Measurements from ENCODE around the gene OLR1.
A peak's percentile ranks its signal among the peaks of the same experiment; 100 is the strongest.

Gene OLR1

DNA sequence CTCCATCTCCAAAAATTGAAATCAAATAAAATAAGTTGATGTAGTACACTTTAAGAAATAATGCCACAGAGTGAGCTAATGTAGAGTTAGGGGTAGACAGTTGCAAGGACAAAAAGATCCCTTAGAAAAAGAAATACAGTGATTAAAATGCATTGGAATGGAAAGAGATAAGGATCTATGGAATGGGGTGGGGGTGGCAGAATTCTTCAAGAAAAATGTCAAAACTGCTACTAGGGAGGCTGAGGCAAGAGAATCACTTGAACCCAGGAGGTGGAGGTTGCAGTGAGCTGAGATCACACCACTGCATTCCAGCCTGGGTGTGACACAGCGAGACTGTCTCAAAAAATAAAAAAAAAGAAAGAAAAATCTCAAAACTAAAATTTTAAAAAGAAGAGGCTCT, 6.5 kb downstream of the OLR1 start:
- Histone ChIP-seq H3K4me1 (ENCODE audit: control insufficient read depth, insufficient read depth, low read length) (no peaks in the 10 kb centered on the region), H3K9ac (ENCODE audit: low read depth, low read length) (no peak overlapping the region), H3K4me3 (ENCODE audit: low read depth, low read length) (no peak overlapping the region), H3K36me3 (ENCODE audit: control insufficient read depth, insufficient read depth, low read length) (no peaks in the 10 kb centered on the region), H3K27me3 (ENCODE audit: control insufficient read depth, insufficient read depth, low read length) (no peaks in the 10 kb centered on the region), H3K9me3 (ENCODE audit: control insufficient read depth, insufficient read depth, low read length) (no peaks in the 10 kb centered on the region)

DNA sequence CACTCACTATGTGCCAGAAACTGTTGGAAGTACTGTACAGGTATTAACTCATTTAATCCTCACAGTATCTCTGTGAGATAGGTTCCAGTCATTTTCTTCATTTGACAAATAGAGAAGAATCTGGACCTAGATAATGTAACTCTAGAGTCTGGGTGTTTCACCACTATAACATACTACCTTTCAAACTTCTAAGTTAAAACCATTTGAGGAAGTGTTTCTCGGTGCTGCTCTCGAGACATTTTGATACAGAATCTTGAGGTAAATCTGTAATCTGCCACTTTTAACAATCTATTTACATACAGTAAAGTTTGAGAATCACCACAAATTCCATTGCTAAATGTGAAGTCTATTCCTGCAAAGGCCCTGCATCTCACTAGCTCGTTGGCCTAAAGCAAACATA, 8.8 kb downstream of the OLR1 start:
- no peaks in the 10 kb centered on the region for H3K27me3 ChIP-seq (ENCODE audit: control insufficient read depth, insufficient read depth, low read length)
- H3K4me3 ChIP-seq (ENCODE audit: low read depth, low read length): no peak overlapping the region
- H3K4me1 ChIP-seq (ENCODE audit: control insufficient read depth, insufficient read depth, low read length): no peaks in the 10 kb centered on the region
- no peak overlapping the region for H3K9ac ChIP-seq (ENCODE audit: low read depth, low read length)
- H3K36me3 ChIP-seq (ENCODE audit: control insufficient read depth, insufficient read depth, low read length): no peaks in the 10 kb centered on the region
- no peaks in the 10 kb centered on the region for H3K9me3 ChIP-seq (ENCODE audit: control insufficient read depth, insufficient read depth, low read length)

DNA sequence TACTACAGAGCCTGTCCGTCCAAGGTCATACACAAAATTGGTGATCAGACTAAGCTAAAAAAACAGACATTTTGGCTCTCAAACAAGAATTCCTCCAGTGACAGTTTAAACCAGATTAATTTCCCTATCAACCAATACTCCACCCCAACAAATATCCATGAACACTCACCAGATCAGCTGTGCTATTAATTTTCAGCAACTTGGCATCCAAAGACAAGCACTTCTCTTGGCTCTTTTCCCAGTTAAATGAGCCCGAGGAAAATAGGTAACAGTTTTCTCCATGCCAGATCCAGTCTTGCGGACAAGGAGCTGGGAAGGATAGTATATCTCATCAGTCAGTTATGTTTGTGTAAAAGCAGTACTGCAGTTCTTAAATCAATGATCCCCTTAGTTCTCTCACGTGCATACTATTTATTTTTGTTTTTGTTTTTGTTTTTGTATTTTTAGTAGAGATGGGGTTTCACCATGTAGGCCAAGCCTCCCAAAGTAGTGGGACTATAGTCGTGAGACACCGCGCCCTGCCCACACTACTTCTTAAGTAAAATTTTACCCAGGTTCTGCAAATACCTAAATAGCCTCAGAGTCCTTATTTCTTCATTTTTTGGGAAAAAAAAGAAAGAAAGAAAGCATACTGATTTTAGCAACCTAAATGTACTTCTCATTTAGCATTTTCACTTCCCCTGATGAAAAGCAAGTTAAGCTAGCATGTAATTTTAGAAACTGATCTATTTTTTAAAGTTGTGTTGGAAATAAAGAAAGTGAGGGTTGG, 11.1 kb downstream of the OLR1 start:
- H3K27me3 ChIP-seq (ENCODE audit: control insufficient read depth, insufficient read depth, low read length): no peaks in the 10 kb centered on the region
- no peak overlapping the region for H3K4me3 ChIP-seq (ENCODE audit: low read depth, low read length)
- no peaks in the 10 kb centered on the region for H3K36me3 ChIP-seq (ENCODE audit: control insufficient read depth, insufficient read depth, low read length)
- H3K9ac ChIP-seq (ENCODE audit: low read depth, low read length): no peak overlapping the region
- no peaks in the 10 kb centered on the region for H3K9me3 ChIP-seq (ENCODE audit: control insufficient read depth, insufficient read depth, low read length)
- H3K4me1 ChIP-seq (ENCODE audit: control insufficient read depth, insufficient read depth, low read length): no peaks in the 10 kb centered on the region

DNA sequence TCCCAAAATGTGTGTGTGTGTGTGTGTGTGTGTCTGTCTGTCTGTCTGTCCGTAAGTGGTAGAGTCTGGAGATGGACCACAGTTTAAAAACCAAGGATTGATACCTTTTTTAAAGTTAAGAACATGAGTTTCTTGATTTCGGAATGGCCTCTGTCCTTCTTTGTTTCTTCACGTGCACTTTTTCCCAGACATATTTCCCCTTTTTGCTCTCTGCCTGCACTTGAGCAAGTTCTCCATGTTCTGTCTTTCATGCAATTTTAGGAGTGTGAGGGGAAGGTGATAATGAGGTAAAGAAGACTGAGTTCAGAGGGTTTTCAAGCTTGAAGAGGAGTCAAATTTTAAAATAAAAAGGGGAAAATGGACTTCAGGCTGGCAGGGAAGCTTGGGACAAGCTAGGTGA, 12.7 kb downstream of the OLR1 start:
- no peak overlapping the region for H3K9ac ChIP-seq (ENCODE audit: low read depth, low read length)
- H3K4me1 ChIP-seq (ENCODE audit: control insufficient read depth, insufficient read depth, low read length): no peaks in the 10 kb centered on the region

GRCh38 chr12:10158406-10158805, 13.5 kb downstream of the OLR1 start:
- no peaks in the 10 kb centered on the region for H3K27me3 ChIP-seq (ENCODE audit: control insufficient read depth, insufficient read depth, low read length)
- H3K4me3 ChIP-seq (ENCODE audit: low read depth, low read length): no peak overlapping the region
- no peaks in the 10 kb centered on the region for H3K4me1 ChIP-seq (ENCODE audit: control insufficient read depth, insufficient read depth, low read length)
- no peak overlapping the region for H3K9ac ChIP-seq (ENCODE audit: low read depth, low read length)
- no peaks in the 10 kb centered on the region for H3K36me3 ChIP-seq (ENCODE audit: control insufficient read depth, insufficient read depth, low read length)
- no peaks in the 10 kb centered on the region for H3K9me3 ChIP-seq (ENCODE audit: control insufficient read depth, insufficient read depth, low read length)

More for the DNA sequence above, 12.7 kb downstream of the OLR1 start:
- Histone ChIP-seq H3K9me3 (ENCODE audit: control insufficient read depth, insufficient read depth, low read length) (no peaks in the 10 kb centered on the region), H3K4me3 (ENCODE audit: low read depth, low read length) (no peak overlapping the region), H3K27me3 (ENCODE audit: control insufficient read depth, insufficient read depth, low read length) (no peaks in the 10 kb centered on the region), H3K36me3 (ENCODE audit: control insufficient read depth, insufficient read depth, low read length) (no peaks in the 10 kb centered on the region)

DNA sequence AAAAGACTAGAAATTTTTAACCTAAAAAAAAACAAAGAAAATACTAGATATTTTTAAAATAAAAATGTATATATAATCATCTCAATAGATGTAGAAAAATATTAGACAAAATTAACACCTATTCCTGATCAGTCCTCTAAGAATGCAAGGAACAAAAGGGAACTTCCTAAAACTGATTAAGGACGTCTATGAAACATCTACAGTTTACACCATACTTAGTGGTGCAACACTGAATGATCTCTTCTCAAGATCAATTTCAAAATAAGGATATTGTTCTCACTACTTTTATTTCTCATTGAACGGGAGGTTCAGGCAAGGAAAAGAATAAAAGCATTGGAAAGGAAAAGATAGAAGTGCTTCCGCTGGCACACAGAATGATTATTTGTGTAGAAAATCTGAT, 16.0 kb downstream of the OLR1 start:
- no peak overlapping the region for H3K4me3 ChIP-seq (ENCODE audit: low read depth, low read length)
- H3K9me3 ChIP-seq (ENCODE audit: control insufficient read depth, insufficient read depth, low read length): no peaks in the 10 kb centered on the region
- H3K36me3 ChIP-seq (ENCODE audit: control insufficient read depth, insufficient read depth, low read length): no peaks in the 10 kb centered on the region
- H3K9ac ChIP-seq (ENCODE audit: low read depth, low read length): no peak overlapping the region
- H3K27me3 ChIP-seq (ENCODE audit: control insufficient read depth, insufficient read depth, low read length): no peaks in the 10 kb centered on the region
- H3K4me1 ChIP-seq (ENCODE audit: control insufficient read depth, insufficient read depth, low read length): no peaks in the 10 kb centered on the region

- no peaks in the 10 kb centered on the region for H3K4me1 ChIP-seq (ENCODE audit: control insufficient read depth, insufficient read depth, low read length)
- peak overlapping the region; percentile 75 for H3K4me3 ChIP-seq (ENCODE audit: low read depth, low read length)
- H3K9me3 ChIP-seq (ENCODE audit: control insufficient read depth, insufficient read depth, low read length): no peaks in the 10 kb centered on the region
- H3K9ac ChIP-seq (ENCODE audit: low read depth, low read length): peak overlapping the region; percentile 89
- no peaks in the 10 kb centered on the region for H3K36me3 ChIP-seq (ENCODE audit: control insufficient read depth, insufficient read depth, low read length)
- no peaks in the 10 kb centered on the region for H3K27me3 ChIP-seq (ENCODE audit: control insufficient read depth, insufficient read depth, low read length)
Observed at GRCh38 chr12:10154145-10154496, 17.8 kb downstream of the OLR1 start.

DNA sequence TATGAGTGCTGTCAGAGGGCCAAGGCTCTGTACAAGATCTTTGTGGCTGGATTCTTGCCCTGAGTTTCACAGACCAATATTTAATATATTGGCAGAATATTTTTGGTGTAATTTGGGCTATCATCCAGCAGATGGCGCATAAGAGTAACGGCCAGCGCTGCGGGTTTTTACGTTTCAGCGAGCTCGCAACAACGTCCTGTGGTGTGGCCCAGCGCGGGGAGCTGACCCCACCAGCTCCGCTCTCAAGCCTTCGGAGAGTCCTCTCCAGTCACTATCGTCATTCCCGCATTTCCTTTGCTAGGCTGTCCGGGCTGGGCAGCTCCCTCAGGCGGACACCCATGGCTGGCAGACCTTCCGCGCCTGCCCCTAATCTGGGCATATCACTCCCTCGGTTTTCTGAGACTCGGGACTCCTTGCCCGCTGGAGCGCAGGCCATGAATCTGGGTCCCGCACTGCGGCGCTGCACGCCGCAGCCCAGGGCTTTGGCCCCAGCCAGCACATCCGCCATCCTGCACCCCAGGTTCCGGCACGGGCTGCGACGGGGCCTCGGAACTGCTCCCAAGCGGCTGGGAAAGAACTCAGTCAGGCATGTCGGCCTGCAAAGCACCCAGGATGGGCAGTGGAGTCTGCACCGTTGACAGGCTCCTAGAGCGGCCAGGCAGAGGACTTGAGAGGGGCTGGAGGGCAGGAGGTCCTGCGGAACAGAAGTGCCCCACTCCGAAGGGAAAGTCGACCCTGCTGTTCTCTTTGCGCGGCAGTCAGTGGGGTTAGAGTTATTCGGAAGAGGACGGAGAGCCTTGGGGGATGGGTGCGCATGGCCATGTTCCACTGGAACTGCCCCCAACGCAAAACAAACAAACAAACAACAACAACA, 18.4 kb downstream of the OLR1 start:
- H3K9me3 ChIP-seq (ENCODE audit: control insufficient read depth, insufficient read depth, low read length): no peaks in the 10 kb centered on the region
- peak overlapping the region; percentile 75 for H3K4me3 ChIP-seq (ENCODE audit: low read depth, low read length)
- no peaks in the 10 kb centered on the region for H3K36me3 ChIP-seq (ENCODE audit: control insufficient read depth, insufficient read depth, low read length)
- H3K9ac ChIP-seq (ENCODE audit: low read depth, low read length): peak overlapping the region; percentile 89
- H3K27me3 ChIP-seq (ENCODE audit: control insufficient read depth, insufficient read depth, low read length): no peaks in the 10 kb centered on the region
- no peaks in the 10 kb centered on the region for H3K4me1 ChIP-seq (ENCODE audit: control insufficient read depth, insufficient read depth, low read length)

DNA sequence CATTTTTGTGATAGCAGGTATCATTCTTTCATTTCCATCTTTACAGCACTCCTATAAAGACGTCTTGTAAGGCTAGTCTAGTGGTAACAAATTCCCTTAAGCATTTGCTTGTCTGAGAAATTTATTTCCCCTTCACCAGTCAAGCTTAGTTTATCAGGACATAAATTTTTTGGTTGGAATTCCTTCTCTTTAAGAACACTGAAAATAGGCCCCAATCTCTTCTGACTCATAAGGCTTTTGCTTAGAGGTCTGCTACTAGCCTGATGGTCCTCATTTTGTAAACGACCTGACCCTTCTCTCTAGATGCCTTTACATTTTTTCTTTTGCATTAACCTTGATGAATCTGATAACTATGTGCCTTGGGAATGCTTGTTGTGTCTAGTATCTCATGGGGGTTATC, 20.3 kb downstream of the OLR1 start:
- Histone ChIP-seq H3K36me3 (ENCODE audit: control insufficient read depth, insufficient read depth, low read length) (no peaks in the 10 kb centered on the region), H3K9ac (ENCODE audit: low read depth, low read length) (no peak overlapping the region), H3K27me3 (ENCODE audit: control insufficient read depth, insufficient read depth, low read length) (no peaks in the 10 kb centered on the region)

GRCh38 chr12:10147714-10148403, 24.1 kb downstream of the OLR1 start:
- H3K36me3 ChIP-seq (ENCODE audit: control insufficient read depth, insufficient read depth, low read length): no peaks in the 10 kb centered on the region
- no peaks in the 10 kb centered on the region for H3K4me1 ChIP-seq (ENCODE audit: control insufficient read depth, insufficient read depth, low read length)
- H3K9ac ChIP-seq (ENCODE audit: low read depth, low read length): no peak overlapping the region
- no peaks in the 10 kb centered on the region for H3K9me3 ChIP-seq (ENCODE audit: control insufficient read depth, insufficient read depth, low read length)
- H3K27me3 ChIP-seq (ENCODE audit: control insufficient read depth, insufficient read depth, low read length): no peaks in the 10 kb centered on the region
- H3K4me3 ChIP-seq (ENCODE audit: low read depth, low read length): no peak overlapping the region

More for the DNA sequence above, 20.3 kb downstream of the OLR1 start:
- no peaks in the 10 kb centered on the region for H3K9me3 ChIP-seq (ENCODE audit: control insufficient read depth, insufficient read depth, low read length)
- H3K4me3 ChIP-seq (ENCODE audit: low read depth, low read length): no peak overlapping the region
- H3K4me1 ChIP-seq (ENCODE audit: control insufficient read depth, insufficient read depth, low read length): no peaks in the 10 kb centered on the region

DNA sequence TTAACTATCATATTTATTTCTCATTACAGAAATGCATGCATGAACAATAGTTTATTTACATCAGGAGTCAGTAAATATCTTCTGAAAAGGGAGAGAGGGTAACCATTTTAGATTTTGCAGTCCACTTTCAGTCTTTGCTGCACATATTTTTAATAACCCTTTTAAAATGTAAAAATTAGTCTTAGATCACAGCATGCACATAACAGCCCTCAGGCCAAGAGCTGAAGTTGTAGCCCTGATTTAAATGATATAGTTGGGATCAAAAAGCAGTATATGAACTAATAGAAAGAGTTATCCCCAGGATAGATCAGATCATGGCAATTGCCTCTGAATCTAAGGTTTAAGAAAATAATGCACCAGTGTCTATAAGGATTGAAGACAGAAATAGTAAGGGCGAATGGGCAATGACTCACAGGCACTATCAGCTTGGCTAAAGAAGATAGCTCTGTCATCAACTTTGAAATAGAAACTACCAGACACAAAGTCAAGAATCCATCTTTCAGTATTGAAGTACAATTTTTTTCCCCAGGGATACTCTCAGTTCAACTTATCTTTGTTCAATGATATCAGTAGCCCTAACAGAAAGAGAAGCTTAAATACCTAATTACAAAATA, 28.8 kb downstream of the OLR1 start:
- Histone ChIP-seq H3K4me3 (ENCODE audit: low read depth, low read length) (no peak overlapping the region), H3K4me1 (ENCODE audit: control insufficient read depth, insufficient read depth, low read length) (no peaks in the 10 kb centered on the region), H3K36me3 (ENCODE audit: control insufficient read depth, insufficient read depth, low read length) (no peaks in the 10 kb centered on the region), H3K9me3 (ENCODE audit: control insufficient read depth, insufficient read depth, low read length) (no peaks in the 10 kb centered on the region), H3K9ac (ENCODE audit: low read depth, low read length) (no peak overlapping the region), H3K27me3 (ENCODE audit: control insufficient read depth, insufficient read depth, low read length) (no peaks in the 10 kb centered on the region)
